GM12878 (cell line): ENCODE measurements around the gene AKAP13.

Experiments
- CHD1 ChIP-seq: IDR thresholded peaks from 2 replicates; pipeline ENCODE4 v1.6.1; 2012; ENCODE audit warnings: low read depth, low read length, improper control_type of control experiment
- CTCF ChIP-seq, 3 experiments: IDR thresholded peaks in 2 of 3; conservative IDR thresholded peaks in 1 of 3; 2 replicates each; pipeline ENCODE4 v1.5.1; 2011; ENCODE audit warnings: low read depth in 3 of 3, low read length in 3 of 3, mild to moderate bottlenecking in 3 of 3, control low read depth in 2 of 3, moderate library complexity in 2 of 3, inconsistent platforms in 1 of 3, mixed read lengths in 1 of 3; ENCODE audit not compliant: control insufficient read depth in 2 of 3, insufficient read depth in 1 of 3; ENCODE audit errors: extremely low read depth in 1 of 3
- EP300 ChIP-seq, 2 experiments: fragments of 150-350 bp in 1 of 2; IDR thresholded peaks; 2 replicates each; pipeline ENCODE4 v1.6.1; 2011 to 2012; ENCODE audit warnings: low read depth in 2 of 2, low read length in 2 of 2, borderline replicate concordance in 1 of 2, improper control_type of control experiment in 1 of 2, inconsistent platforms in 1 of 2; ENCODE audit not compliant: control insufficient read depth in 1 of 2
- SREBF1 ChIP-seq: IDR thresholded peaks from 2 replicates; pipeline ENCODE4 v1.6.1; 2012; ENCODE audit warnings: mild to moderate bottlenecking, low read length
- TAF1 ChIP-seq: IDR thresholded peaks from 2 replicates; pipeline ENCODE4 v1.6.1; 2011; ENCODE audit warnings: mild to moderate bottlenecking, low read depth, low read length, borderline replicate concordance
- ZBED1 ChIP-seq: IDR thresholded peaks from 2 replicates; pipeline ENCODE4 v1.6.1; 2016; ENCODE audit warnings: borderline replicate concordance

- TF ChIP-seq CTCF (IDR thresholded peaks at IDR 0.05 in 2 of 3, conservative IDR thresholded peaks at IDR 0.05 in 1 of 3; ENCODE audit: control insufficient read depth in 2 of 3, extremely low read depth in 1 of 3, insufficient read depth in 1 of 3, low read depth in 3 of 3, low read length in 3 of 3), result no peak
- TF ChIP-seq SREBF1, result no peak
- no peak for TF ChIP-seq TAF1
- no peak for TF ChIP-seq EP300 (IDR thresholded peaks at IDR 0.05; ENCODE audit: borderline replicate concordance in 1 of 2, control insufficient read depth in 1 of 2, low read depth in 2 of 2, low read length in 2 of 2)
- TF ChIP-seq CHD1, result no peak
- no peak for TF ChIP-seq ZBED1
Measured at GRCh38 chr15:85764649-85765277, 384.4 kb downstream of the AKAP13 start.
